ENCODE data around the gene RPS25.

DNA sequence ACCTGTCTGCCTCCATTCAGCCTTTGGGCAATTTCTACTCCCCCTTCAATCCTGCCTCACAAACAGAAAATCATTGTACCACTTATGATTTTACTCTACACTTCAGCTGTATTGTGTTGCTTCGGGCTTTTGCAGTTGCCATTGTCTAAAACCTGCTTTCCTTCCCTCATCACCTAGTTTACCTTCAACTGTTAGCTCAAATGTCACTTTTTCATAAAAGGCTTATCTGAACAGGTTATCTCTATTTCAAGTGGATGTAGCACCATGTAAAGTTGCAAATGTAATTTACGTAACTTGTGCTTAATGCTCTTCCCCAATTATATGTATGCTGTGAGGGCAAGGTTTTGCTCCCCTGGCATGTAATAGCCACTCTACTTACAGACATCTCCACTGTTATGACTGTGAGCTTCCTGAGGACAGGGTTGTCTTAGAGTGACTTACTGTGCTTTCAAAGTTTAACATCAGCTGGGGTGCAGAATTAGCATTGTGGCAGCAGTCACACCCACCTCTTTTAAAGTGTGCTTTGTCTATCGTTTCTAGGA lies 5.4 kb downstream of the RPS25 start:
- TF ChIP-seq, protein P1, sequence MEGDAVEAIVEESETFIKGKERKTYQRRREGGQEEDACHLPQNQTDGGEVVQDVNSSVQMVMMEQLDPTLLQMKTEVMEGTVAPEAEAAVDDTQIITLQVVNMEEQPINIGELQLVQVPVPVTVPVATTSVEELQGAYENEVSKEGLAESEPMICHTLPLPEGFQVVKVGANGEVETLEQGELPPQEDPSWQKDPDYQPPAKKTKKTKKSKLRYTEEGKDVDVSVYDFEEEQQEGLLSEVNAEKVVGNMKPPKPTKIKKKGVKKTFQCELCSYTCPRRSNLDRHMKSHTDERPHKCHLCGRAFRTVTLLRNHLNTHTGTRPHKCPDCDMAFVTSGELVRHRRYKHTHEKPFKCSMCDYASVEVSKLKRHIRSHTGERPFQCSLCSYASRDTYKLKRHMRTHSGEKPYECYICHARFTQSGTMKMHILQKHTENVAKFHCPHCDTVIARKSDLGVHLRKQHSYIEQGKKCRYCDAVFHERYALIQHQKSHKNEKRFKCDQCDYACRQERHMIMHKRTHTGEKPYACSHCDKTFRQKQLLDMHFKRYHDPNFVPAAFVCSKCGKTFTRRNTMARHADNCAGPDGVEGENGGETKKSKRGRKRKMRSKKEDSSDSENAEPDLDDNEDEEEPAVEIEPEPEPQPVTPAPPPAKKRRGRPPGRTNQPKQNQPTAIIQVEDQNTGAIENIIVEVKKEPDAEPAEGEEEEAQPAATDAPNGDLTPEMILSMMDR (IDR thresholded peaks at IDR 0.05 in 8 of 11, conservative IDR thresholded peaks at IDR 0.05 in 3 of 11) = no peak
- no peak for TF ChIP-seq POLR2A (IDR thresholded peaks at IDR 0.05)
